ENCODE measurements around the gene TEX19. TPM values are rescaled to one million over a fixed set of nuclear protein-coding genes. Genes with fewer than 3 reads are reported as not detected.

Gene TEX19, protein sequence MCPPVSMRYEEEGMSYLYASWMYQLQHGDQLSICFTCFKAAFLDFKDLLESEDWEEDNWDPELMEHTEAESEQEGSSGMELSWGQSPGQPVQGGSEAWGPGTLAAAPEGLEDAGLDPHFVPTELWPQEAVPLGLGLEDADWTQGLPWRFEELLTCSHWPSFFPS
- 1.4 and 2.1 TPM in 2 replicates for total RNA-seq (2014; rRNA removed; shearing (Covaris generic))
- 6.8 and 7.9 TPM in 2 replicates for polyA plus RNA-seq (2015; cell fraction: cytosol; rRNA removed)
- 3.3 and 3.7 TPM in 2 replicates for polyA plus RNA-seq (2015; cell fraction: nucleus; rRNA removed)

DNA sequence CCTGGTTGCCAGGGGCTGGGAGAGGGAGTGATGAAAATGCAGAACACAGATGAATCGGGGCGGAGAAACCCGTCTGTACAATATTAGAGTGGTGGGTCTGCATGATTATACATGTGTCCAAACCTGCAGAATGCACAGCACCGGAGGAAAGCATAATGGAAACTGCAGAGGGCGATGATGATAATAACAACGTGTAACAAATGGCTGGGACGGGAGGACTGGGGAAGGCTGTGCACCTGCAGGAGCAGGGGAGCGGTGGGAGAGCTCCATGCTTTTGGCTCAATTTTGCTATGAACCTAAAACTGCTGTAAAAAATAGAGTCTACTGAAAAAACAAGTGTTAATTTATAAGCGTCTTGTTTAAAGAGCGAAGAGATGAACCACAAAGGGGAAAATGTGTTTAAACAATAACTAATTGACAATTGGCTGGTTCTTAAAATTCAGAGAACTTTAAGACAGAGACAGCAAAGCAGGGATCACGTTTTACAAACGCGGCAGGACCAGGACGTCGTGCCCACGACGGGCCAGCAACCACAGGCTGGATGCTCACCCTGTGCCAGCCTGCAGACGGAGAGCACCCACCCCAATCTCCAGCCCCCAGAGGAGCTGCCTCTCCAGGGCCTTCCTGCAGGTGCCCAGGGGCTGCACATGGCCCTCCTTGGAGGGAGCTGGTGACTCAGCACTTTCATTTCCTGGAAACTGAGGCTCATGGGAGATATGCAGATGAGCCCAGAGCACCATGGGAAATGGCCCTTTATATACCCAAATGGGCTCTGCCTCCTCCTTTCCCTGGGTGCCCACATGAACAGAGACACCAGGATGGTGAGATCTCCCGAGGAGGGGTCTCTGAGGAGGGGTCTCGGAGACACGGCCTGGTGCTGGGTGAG is at the start of gene TEX19:
Gene TEX19, plus strand, starts transcription at position 783 of the 886 bp plus-strand sequence. CDS start 2,904 bp downstream, outside the sequence.
- DNase-seq (ENCODE audit: low read depth), result peak; percentile 58

DNA sequence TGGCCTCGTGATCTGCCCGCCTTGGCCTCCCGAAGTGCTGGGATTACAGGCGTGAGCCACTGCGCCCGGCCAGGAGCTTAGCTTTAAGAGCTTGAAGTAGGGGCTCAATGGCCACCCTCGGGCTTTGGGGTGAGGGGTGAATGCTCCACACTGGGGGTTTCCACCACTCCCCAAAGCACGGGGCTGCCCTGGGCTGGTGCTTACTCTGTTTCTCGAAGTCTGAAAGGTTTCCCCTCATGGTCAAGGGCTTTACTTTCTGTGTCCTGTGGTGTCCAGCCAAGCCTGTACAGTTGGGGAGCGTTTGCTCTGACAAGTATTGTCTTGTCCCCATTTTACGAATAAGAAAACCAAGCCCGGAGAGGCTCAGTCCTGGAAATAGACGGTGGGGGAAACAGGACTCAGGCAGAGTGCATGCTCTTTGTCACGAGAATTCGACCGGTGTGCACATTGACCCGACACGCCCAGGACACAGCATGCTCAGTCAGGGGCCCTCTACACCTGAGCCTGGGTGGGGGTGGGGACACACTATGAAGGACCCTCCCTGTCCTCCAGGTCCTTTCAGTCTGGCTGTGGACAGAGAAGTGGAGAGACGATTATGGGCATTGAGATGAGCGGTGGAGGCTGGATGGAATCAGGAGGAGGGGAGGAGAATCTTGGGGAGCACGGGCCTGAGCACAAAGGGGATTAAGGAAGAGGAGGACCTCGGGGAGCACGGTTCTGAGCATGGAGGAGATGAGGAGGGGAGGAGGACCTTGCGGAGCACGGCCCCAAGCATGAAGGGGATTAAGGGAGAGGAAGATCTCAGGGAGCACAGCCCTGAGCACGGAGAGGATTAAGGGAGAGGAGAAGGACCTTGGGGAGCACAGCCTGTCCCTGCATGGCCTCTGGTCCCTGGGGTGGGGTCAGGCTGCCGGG is 49.1 kb upstream of the TEX19 start:
- no peak for DNase-seq (ENCODE audit: low read depth)

GRCh38 chr17:82310877-82311276 is 48.2 kb upstream of the TEX19 start:
- no peak for DNase-seq (ENCODE audit: low read depth)

GRCh38 chr17:82311971-82312370 is 47.1 kb upstream of the TEX19 start:
- no peak for DNase-seq (ENCODE audit: low read depth)

- DNase-seq (ENCODE audit: low read depth), result no peak
Observed at GRCh38 chr17:82313195-82314011, 45.6 kb upstream of the TEX19 start.

GRCh38 chr17:82314012-82314726 is 44.9 kb upstream of the TEX19 start:
- no peak for DNase-seq (ENCODE audit: low read depth)

DNA sequence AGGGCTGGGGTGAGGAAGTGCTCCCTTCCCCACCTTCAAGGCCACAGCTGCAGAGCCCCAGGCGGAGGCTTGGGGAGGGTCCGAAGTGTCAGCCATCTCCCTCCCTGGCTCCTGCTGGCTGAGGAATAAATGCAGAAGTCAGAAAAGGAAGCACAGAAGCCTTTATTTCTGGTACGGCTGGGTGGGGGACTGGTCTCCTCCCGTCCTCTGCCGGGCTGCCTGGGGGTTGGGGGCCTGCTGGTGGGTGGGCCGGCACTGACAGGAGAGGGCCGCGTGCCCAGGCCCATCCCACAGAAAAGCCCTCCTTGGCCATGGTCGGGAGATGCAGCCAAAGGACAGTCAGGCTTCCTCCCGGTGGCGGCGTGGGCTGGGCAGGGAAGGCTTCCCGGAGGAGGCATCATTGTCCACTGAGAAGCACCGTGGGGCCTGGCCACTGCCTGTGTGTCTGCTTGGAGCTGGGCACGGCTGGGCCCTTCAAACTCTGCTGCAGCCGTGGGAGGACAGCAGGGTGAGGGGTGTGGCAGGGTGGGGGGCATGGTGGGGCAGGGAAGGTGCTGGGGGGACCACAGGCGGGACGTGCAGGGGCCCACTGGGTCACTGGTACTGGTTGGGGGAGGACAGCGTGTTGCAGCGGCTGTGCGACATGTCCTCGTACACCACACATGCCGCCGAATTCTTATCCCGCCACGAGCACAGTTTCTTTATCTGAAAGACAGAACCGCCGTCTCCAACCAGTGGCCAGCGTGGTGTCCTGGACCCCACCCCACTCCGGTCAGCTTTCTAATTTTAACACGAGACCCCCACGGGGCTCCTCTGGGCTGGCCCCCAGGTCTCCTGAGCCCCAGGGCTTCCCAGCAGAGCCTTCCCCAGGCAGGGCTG is 44.1 kb upstream of the TEX19 start:
- no peak for DNase-seq (ENCODE audit: low read depth)

GRCh38 chr17:82315703-82316358 is 43.2 kb upstream of the TEX19 start:
- DNase-seq (ENCODE audit: low read depth), result no peak

GRCh38 chr17:82316651-82317393 is 42.2 kb upstream of the TEX19 start:
- no peak for DNase-seq (ENCODE audit: low read depth)

- no peak for DNase-seq (ENCODE audit: low read depth)
Observed at GRCh38 chr17:82317394-82318168, 41.5 kb upstream of the TEX19 start, which contains the start of gene CD7. TSS of gene CD7 (minus strand) at chr17:82317608. CDS start at chr17:82317495, 113 bp downstream.

- no peak for DNase-seq (ENCODE audit: low read depth)
Observed at GRCh38 chr17:82318169-82318498, 40.9 kb upstream of the TEX19 start.

DNA sequence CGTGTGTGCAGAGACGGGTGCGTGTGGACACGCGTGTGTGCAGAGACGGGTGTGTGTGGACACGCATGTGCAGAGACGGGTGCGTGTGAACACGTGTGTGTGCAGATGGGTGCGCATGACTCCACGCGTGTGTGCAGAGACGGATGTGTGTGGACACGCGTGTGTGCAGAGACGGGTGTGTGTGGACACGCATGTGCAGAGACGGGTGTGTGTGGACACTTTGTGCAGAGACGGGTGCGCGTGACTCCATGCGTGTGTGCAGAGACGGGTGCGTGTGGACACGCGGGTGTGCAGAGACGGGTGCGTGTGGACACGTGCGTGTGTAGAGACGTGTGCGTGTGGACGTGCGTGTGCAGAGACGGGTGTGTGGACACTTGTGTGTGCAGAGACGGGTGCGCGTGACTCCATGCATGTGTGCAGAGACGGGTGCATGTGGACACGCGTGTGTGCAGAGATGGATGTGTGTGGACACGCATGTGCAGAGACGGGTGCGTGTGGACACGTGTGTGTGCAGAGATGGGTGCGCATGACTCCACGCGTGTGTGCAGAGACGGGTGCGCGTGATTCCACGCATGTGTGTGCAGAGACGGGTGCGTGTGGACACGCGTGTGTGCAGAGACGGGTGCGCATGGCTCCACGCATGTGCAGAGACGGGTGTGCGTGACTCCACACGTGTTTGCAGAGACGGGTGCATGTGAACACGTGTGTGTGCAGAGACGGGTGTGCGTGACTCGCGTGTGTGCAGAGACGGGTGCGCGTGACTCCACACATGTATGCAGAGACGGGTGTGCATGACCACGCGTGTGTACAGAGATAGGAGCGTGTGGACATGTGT is 40.1 kb upstream of the TEX19 start:
- no peak for DNase-seq (ENCODE audit: low read depth)

GRCh38 chr17:82319619-82320062 is 39.4 kb upstream of the TEX19 start:
- no peak for DNase-seq (ENCODE audit: low read depth)

DNA sequence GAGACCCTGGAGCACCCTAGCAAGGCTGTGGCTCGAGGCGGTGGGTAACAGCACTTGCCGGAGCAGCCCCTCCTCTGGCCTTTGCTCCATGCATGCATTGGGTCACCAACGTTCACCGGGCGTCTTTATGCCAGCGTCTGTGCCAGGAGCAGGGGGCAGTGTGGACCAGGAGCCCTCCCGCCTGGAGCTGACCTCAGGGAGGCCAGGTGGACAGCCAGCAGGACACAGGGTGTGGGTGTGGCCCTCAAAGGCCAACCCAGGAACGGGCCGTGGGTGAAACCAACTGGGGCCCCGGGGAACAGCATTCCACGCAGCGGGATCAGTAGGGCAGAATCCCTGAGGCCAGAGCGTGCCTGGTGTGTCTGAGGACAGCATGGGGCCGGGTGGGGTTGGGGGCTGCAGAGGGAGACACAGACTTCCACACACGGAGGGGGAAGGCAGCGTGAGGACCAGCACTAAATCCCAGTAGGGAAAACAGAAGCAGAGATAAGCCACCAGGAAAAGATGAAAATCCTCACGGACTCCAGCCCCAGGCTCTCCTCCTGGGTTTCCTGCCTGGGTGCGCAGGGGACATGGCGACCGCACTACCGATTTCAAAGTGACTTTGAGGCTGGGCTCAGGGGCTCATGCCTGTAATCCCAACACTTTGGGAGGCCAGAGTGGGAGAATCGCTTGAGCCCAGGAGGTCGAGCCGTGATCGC is 38.8 kb upstream of the TEX19 start:
- no peak for DNase-seq (ENCODE audit: low read depth)

Data from HT1080 (cell line).